ENCODE measurements around the gene SAXO1.
"Not testable (repeated sequence)": the region's sequence is repeated elsewhere in the genome, so short reads cannot be mapped to it uniquely, and the experiment has no call there.

SAXO1 gene

DNA sequence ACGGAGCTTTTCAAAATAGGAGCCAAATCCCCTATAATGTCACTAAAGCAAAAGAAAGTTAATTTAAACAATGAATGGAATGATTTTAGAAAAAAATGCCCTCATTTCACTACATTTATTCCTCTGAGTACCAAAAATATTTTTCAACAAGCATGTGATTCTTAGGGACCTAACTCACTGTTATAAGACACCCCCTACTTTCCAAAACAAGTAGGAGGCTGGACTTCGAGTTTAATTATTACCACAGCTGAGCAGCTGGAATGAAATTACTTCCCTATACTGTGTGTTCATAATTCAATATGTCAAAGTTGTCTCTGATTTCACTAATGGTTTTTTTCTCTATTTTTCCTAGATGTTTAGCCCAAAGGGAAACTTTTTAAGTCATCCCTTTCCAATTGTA is 61.6 kb downstream of the SAXO1 start:
- no peak for DNase-seq (ENCODE audit: extremely low read depth in 1 of 2, low read depth in 1 of 2)

DNA sequence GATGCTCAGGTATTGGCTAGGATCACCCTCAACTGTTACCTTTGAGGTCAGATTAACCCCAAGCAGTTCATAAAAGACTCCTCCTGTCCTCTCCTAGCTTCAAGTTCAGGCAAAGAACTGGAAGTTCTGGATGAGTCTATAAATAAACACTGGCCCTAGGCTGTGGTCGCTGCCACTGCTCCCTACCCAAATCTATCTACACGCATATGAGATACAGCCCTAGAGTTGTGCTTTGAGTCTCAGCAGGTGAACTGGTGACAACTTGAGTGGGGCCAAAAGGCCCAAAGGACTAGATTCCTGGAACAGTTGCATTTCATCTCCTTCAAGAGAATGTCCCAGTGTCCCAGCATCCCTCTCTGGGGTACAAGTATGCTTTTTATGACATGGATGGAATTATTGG is 62.6 kb downstream of the SAXO1 start:
- DNase-seq (ENCODE audit: extremely low read depth in 1 of 2, low read depth in 1 of 2) = no peak

- no peak for DNase-seq (ENCODE audit: extremely low read depth in 1 of 2, low read depth in 1 of 2)
These were observed 63.9 kb downstream of the SAXO1 start for GRCh38 chr9:18969128-18969527.

DNA sequence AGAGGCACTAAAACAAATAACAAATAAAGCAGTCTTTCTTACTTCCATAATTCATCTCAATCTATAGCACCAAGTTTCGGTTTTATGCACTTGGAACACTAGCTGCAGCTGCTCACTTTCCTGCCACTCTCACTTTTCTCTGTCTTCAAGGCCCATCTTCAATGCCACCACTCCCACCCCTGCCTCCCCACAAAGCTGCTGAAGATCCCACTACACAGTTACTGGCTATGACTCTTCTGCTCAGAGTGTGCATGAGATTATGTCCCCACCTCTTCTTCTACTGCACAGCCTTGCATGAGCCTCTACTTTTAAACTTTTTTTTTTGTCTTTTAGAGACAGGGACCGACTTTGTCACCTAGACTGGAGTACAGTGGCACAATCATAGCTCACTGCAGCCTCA is 77.4 kb downstream of the SAXO1 start:
- DNase-seq (ENCODE audit: extremely low read depth in 1 of 2, low read depth in 1 of 2) = no peak

DNA sequence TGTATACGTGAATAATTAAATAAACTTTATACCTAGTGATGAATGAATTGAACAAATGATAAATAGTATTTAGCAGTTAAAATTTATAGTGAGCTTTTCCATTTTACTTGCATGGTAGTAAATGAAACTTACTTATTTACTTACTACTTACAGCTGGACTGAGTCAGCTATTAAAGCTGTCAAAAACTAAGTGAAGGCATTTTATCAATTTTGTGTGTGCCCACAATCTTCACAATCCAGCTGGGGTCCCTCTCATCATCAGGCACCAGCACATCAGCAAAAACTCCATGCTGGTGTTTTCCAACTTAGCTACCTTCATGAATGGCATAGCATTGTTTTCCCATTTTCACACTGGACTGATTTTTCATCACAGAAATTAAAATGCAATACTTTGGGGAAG is 81.1 kb downstream of the SAXO1 start:
- no peak for DNase-seq (ENCODE audit: extremely low read depth in 1 of 2, low read depth in 1 of 2)

- no peak for DNase-seq (ENCODE audit: extremely low read depth in 1 of 2, low read depth in 1 of 2)
These were observed 85.1 kb downstream of the SAXO1 start for GRCh38 chr9:18947892-18948339.

DNA sequence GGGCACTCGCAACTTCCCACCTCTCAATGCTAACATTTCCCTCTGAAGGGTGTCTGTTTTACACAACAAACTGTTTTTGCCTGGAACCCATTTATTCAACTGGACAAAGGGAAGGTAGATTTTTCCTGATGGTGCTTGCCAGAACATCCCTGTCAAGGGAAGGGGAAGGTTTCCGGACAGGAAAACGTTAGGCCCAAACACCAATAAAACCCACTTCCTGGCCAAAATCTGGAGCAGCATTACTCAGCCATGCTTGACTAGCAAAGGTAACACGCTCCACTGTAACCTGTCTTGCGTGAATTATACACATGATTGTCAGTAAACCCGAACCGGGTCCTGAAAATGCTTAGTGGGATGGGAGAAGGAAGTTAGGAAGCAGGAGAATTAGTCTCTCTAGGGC is 90.2 kb downstream of the SAXO1 start:
- DNase-seq (ENCODE audit: extremely low read depth in 1 of 2, low read depth in 1 of 2) = no peak

GRCh38 chr9:18941060-18941740 is 91.8 kb downstream of the SAXO1 start:
- no peak for DNase-seq (ENCODE audit: extremely low read depth in 1 of 2, low read depth in 1 of 2)

GRCh38 chr9:18939943-18940342 is 93.1 kb downstream of the SAXO1 start:
- DNase-seq (ENCODE audit: extremely low read depth in 1 of 2, low read depth in 1 of 2) = no peak

DNA sequence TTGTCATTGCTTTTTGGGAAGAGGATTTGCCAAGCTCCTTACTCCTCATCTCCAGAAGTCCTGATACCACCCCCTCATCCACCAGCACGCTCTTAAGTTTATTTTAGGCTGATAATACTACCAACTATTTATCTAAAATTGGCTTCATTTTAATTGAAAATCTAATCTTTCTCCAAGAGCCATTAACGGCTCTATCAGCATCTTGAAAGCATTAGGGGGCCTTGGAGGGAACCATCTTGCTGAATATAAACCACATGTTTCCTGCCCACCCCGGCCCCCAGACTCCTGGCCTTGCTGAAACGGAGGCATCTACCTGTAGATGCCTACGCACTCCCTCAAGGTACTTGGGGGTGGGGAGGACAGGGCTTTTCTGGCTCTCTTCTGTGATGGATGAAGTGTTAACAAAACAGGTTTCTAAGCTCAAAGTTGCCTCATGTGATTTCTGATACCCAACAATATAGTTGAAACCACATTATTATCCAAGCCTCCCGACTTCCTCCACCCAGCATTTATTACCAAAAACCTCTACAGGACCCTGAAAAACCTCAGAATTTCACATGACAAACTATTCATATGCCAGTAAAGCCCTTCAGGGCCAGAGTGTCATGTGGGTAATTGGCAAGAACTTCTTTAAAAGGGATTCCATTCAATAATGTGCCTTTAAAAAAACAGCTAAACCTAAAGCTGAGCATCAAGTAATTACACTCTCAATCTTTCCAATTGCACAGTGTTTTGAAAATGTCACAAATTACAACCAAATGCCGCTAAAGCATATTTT is 96.7 kb downstream of the SAXO1 start:
- DNase-seq (ENCODE audit: extremely low read depth in 1 of 2, low read depth in 1 of 2) = no peak

GRCh38 chr9:18935541-18935940 is 97.5 kb downstream of the SAXO1 start:
- DNase-seq (ENCODE audit: extremely low read depth in 1 of 2, low read depth in 1 of 2) = no peak

GRCh38 chr9:18930611-18931010 is 102.4 kb downstream of the SAXO1 start:
- not testable (repeated sequence) for DNase-seq (ENCODE audit: extremely low read depth in 1 of 2, low read depth in 1 of 2)

DNA sequence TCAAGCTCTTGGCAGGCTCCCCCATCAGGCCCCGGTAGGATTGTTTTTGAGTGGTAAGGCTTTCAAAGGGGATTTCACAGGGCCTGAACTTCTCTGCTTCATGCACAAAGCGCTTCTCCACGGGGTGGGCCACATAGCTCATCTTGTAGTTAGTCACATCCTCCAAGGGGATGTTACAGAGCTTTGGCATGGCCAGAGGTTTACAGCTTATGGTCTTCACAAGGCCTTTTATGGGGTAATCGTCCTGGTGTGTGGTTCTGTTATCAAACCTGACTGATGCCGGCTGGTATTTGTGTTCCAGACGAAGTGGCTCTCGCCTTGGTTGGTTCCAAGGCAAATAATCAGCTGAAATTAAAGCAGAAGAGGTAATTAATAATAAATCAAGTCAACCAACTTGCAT is 104.3 kb downstream of the SAXO1 start:
- no peak for DNase-seq (ENCODE audit: extremely low read depth in 1 of 2, low read depth in 1 of 2)

GRCh38 chr9:18926513-18926912 is 106.5 kb downstream of the SAXO1 start:
- no peak for DNase-seq (ENCODE audit: extremely low read depth in 1 of 2, low read depth in 1 of 2)

GRCh38 chr9:18925880-18926279 is 107.1 kb downstream of the SAXO1 start:
- no peak for DNase-seq (ENCODE audit: extremely low read depth in 1 of 2, low read depth in 1 of 2)

- no peak for DNase-seq (ENCODE audit: extremely low read depth in 1 of 2, low read depth in 1 of 2)
These were observed 109.2 kb downstream of the SAXO1 start for GRCh38 chr9:18923671-18924430.

GRCh38 chr9:18923167-18923566 is 109.8 kb downstream of the SAXO1 start:
- DNase-seq (ENCODE audit: extremely low read depth in 1 of 2, low read depth in 1 of 2) = no peak

DNA sequence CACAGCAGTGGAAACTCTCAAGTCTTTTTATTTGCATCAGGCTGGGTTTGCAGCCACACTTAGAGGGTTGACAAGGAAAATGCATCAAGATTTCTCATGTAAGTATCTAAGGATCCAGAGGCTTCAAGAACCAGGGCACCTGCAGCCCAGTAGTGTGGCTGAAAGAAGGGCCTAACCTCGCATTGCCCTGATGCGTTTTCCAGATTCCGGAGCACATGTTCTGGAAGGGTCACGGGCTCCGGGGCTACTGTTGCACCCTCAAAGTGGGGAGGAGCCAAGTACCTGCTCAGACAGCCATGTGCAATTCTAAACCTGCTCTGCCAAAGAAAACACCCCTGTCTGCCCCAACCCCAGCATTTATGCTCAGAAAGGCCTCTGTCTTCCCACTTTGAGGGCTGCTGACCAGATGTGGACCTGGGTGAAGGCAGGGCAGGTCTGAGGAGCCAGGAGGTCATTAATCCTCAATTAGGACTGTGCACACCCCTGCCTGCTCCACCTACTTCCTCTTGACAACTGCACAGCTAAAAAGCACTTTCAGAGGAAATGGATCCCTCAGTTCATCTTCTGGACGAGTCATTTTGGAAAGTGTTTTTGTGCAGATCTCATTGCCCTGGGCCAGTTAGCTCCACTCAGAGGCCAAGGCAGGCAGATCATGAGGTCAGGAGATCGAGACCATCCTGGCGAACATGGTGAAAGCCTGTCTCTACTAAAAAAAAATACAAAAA is 110.7 kb downstream of the SAXO1 start:
- DNase-seq (ENCODE audit: extremely low read depth in 1 of 2, low read depth in 1 of 2) = no peak

DNA sequence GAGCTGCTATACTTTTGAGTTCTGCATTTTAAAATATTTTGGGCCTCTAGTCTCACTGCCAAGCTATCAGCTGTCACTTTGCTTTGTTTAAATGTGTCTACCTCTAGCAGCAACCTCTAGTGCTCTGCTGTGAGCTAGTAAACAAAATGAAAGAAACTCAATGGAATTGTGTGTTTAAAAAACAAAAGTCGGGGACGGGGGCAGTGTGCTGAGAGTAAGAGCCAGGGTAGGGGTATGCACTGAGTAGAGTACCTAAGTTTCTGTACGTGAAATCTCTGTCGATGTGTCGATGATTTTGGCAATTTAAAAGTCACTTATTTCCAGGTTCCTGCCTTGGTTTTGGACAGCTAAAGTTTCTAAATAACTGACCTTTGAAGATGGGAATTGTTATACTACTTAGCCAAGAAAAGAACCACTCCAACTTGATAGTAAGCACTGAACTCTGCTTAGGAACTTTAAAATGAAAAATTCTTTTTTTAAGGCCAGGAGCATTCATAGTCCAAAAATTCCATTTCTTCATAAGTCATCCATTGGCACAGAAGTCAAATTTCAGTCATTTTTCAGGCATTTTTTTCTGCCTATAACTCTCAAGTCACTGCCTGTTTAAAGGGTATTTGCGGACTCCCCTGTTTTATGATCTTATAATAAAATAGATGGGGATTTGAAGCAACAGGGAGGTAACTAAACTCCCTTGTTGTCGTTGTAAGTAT is 111.5 kb downstream of the SAXO1 start:
- DNase-seq (ENCODE audit: extremely low read depth in 1 of 2, low read depth in 1 of 2) = no peak

Data from activated CD8-positive, alpha-beta memory T cell treated with anti-CD3 and anti-CD28 coated beads for 1 hour (primary cell).